Kidney tubule cell (primary cell): ENCODE data around the gene GATA3.

Source experiments
- DNase-seq: peaks from one replicate; pipeline ENCODE4 v3.0.0-alpha.2; 2018; ENCODE audit warnings: low spot score

Gene GATA3

DNA sequence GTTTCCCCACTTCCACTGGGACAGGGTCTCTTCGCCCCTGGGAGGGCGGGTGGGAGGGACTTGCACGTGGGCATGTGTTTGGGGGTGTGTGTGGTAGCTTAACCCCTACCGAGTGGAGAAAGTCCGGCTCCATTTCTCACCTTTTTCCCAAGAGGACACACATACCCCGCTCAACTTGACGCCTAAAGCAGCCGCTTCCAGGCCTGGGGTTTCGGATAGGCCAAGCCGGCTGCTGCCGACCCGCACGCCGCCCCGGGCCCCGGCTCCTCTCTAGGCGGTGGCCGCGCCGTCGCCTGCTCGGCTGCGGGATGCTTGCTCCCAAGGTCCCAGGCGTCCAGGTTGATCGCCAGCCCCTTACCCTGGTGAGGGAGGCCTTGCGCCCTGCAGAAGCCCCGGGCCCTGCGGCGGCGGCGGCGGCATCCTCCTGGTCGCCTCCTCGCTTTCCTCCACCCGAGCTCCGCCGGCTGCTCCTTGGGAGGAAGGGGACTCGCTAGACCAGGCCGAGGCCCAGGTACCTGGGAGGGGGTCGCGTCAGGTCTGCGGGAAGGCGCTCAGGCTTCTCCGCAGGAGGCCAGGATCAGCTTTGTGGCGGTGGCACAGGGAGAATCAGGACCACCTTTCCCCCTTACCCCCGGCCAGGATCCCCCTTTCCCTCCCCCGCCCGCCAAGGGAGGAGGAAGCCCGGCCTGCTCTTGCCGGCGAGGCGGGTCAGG, 3.2 kb upstream of the GATA3 start:
- no peak for DNase-seq

DNA sequence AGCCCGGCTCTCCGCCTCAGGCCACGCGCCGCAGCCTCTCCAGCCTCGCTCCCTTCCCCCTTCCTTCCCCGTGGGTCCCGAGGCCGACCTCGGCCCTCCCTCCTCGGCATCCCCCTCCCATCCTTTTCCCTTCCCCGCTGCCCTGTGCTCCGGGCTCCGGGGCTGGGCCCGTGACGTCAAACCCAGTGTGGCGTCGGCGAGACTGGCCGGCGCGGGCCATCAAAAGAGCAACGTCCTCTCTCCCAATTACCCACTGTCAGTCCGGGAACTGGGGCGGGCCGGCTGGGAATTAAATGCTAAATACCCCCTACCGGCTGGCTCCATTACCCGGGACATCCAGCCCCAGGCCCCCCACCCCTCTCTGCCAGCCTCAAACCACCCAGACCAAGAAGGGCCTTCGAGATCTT, 2.6 kb upstream of the GATA3 start:
- DNase-seq: no peak

DNA sequence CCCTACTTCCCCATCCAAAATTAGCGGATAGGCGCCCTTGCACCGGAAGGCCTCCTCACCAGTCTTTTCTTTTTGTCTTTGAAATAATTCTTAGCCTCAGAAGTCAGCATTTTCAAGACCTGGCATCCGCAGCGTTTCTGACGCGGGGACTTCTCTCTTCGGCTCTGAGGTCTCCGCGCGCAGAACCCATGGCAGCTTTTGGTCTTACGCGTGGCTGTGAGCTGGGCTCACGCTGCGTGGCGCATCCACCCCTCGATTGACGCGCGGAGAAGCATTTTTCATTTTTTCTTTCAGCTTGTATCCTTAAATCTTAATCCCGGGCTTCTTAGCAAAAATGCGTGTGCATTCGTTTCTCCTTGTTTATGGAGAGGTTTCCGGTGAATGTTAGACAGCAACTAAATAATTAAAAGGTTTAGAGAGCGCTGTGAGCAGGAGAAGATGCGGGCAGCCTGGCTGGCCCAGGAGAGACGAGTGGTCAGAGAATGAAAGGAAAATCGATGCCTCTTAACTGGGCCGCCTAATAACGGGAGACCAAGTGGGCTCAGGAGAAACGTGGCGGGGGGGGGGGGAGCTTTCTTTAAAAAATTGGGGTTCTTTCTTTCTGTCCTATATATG, 2.0 kb upstream of the GATA3 start:
- no peak for DNase-seq

DNA sequence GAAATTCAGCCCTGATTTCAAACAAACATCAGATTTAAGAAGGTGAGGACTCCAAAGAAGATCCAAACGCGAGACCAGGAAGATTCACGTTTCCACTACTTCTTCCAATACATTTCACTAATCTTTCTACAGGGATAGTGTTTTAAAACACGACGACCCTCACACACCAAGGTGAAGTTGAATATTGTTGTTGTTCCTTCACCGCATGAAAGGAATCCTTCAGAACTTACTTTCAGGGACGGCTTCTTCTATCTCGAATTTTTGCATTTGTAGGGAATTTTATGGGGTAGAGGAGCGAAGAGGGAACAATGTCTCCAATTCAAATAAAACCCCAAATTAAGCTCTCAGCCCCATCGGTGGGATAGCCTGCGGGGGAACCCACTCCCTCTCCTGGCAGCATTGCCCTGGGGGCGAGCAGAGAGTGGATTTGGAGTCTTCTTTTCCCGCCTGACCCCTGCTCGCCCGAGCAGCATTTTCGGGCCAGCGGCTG, 1.5 kb upstream of the GATA3 start:
- DNase-seq: no peak

DNA sequence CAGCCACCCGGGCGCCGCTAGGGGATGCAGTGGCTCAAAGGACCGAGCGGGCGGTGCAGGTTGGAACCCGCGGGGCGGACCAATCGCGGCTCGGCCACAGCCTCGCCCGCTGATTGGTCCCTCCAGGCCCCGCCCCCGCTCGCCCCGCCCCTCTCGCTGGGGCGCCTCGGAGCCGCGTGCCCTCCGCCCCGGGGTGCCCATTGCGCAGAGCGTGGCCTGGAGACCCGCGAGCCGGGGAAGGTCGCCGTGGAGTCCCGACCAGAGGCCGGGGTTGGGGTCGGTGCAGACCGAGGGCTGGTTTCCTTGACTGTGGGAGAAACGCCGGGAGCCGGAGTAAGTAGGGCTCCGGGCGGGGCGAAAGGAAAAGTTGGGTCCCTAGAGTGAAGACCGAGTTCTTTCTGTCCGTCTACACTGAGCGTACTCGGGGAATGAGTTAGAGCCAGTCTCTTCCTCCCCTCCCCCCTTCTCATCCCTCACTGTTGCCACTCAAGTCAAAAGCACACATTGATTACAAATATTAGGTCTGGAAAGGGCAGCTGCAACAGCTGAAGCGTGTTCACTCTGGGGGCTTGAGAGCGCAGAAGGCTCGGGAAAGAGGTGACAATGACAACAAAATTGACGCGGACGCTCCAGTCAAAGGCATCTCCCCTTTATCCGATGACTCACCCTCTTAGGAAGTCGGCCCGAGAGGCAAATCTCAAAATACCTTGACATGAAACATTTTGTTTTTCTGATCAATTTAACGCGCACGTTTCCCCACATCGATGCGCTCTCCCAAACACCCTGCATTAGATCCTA, 843 bp upstream of the GATA3 start:
- peak; percentile 77 for DNase-seq

DNA sequence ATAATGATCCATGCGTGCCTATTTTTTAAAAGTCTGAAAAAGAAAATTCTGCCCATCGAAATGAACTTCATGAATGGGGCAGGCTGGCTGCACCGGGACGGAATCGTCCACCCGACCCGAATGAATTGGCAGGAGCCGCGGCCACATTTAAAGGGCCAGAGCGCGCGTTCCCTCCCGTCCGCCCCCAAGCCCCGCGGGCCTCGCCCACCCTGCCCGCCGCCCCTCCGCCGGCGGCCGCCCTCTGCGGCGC, 319 bp upstream of the GATA3 start:
- DNase-seq: peak; percentile 23

DNA sequence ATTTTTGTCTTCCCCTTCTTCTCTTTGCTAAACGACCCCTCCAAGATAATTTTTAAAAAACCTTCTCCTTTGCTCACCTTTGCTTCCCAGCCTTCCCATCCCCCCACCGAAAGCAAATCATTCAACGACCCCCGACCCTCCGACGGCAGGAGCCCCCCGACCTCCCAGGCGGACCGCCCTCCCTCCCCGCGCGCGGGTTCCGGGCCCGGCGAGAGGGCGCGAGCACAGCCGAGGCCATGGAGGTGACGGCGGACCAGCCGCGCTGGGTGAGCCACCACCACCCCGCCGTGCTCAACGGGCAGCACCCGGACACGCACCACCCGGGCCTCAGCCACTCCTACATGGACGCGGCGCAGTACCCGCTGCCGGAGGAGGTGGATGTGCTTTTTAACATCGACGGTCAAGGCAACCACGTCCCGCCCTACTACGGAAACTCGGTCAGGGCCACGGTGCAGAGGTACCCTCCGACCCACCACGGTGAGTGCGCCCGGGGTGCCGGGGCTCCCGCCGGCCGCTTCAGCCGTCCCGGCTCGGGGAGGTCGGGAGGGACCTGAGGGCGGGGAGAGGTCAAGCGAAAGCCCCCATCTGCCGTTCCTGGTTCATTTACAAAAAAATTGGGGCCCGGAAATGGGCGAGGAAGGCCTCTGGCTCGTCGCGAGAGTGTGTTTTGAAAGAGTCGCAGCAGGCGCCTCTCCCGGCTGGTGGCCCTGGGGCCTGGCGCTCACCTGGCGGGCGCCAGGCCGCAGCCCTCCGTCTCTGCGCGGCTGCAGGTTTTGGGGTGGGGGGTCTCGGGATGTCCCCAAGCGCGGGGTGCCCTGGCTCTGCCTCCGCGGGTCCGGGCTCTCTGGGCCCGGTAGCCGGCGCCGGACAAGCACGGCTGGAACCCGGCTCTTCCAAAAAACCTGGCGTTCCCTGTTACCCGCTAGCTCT, 1.2 kb downstream of the GATA3 start:
- DNase-seq: no peak

DNA sequence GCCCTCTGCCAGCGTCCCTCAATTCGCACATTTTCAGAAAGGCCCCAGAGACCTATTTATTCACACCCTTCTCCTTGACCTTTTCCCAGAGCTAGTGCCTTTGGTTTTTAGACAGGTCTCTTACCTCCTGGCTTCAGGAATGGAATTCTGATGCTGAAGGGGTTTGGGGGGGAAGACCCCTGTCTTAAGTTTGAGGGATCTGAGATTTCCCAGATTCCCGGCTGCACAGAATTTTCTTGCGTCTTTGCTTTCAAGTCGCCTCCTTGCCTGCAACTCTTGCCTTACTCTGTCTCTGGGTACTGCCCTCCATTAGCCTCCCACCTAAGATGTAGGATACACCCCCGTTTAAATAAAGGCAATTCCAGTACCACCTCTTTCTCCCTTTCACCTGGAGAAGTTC, 1.9 kb downstream of the GATA3 start:
- DNase-seq: no peak

DNA sequence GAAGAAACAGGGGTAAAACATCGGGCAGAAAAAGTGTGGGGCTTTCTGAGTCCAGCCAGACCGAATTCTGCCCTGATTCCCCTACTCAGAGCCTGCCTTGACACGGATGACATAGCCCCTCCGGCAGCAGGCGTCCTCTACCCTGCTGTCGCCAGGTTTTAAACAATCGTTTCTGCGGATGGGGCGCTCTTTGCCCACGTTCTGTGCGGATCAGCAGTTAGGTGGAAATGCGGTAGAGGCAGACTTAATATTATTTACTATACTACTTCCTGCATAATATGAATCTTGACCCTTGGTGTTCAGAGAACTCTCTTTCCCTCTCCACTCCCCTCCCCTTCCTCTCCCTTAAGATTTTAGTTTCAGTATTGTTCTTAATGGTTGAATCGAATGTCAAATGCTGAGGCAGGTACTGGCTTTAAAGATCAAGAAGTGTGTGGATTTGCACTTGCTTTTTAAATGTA, 2.4 kb downstream of the GATA3 start:
- DNase-seq: no peak

DNA sequence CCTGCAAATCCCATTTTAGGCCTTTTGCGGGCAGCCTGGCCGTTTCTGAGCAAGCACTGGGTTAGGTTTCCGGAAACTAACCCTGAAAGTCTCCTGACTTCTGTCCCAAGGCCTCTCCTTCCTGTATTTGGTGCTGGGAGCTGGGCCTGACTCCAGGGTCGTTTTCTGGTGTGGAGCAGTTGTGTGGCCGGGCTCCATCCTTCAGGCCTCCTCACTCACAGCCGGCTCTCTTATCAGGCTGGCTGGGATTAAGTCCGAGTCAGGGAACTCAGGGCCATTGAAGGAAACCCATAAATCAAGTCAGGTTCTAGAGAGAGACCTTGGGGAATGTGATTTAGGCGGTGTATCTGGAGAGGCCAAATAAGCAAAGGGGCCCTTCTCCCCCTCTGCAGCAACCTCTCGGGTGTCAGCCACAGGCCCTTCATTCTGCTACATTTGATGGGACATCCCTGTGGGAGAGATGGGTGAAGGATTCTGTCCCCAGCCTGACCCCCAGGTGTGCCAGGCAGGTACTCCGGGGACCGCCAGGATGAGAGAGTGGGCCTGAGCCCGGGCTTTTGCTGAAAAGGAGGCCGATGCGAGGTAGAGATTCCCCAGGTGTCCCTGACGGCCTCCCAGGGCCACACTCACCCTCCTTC, 3.3 kb downstream of the GATA3 start:
- DNase-seq: no peak

DNA sequence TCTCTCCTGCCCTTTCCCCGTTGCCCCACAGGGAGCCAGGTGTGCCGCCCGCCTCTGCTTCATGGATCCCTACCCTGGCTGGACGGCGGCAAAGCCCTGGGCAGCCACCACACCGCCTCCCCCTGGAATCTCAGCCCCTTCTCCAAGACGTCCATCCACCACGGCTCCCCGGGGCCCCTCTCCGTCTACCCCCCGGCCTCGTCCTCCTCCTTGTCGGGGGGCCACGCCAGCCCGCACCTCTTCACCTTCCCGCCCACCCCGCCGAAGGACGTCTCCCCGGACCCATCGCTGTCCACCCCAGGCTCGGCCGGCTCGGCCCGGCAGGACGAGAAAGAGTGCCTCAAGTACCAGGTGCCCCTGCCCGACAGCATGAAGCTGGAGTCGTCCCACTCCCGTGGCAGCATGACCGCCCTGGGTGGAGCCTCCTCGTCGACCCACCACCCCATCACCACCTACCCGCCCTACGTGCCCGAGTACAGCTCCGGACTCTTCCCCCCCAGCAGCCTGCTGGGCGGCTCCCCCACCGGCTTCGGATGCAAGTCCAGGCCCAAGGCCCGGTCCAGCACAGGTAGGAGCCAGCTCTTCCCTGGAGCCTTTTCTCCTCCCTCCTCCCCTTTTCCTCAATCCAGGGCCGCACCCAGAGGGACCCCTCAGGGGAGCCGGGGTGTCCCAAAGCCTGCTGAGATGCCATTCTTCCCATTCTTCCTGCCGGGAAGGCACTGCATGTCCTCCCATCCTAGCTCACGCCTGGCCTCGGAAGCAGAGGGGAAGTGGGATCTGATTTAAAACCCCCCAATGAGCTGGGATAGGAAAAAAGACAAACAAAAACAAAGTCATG, 4.0 kb downstream of the GATA3 start:
- no peak for DNase-seq

DNA sequence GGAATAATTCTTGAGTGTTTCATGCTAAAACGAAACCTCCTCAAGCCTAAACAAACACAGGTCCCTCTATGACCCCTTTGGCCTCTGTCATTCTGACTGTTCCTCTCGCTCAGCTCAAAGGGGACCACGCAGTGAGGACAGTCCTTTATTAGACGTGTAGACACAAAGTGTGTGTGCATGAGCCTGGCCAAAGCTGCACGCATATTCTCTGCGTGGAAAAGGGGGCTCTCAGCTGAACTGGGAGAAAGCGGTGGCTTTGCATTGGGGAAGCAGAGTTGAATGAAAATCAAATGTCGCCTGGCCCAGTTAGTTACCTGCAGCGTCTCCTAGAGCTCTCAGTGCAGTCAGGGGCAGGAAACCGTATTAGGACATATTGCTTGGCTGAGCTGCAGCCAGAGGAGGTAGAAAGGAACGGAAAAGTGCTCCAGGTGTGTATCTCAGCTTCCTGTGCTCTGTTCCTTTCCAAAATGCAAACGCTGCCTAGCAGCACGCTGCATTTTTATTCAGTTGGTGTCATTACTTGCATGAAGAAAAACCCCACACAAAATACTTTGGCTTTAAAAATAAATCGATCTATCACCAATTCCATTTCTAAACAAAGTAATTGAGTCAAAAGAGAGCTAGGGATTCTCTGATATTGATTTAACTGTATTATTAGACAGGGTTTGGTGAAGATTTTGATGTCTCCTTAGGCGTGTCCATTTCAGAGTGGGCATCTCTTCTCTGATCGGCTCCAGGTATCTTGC, 4.9 kb downstream of the GATA3 start:
- DNase-seq: no peak

DNA sequence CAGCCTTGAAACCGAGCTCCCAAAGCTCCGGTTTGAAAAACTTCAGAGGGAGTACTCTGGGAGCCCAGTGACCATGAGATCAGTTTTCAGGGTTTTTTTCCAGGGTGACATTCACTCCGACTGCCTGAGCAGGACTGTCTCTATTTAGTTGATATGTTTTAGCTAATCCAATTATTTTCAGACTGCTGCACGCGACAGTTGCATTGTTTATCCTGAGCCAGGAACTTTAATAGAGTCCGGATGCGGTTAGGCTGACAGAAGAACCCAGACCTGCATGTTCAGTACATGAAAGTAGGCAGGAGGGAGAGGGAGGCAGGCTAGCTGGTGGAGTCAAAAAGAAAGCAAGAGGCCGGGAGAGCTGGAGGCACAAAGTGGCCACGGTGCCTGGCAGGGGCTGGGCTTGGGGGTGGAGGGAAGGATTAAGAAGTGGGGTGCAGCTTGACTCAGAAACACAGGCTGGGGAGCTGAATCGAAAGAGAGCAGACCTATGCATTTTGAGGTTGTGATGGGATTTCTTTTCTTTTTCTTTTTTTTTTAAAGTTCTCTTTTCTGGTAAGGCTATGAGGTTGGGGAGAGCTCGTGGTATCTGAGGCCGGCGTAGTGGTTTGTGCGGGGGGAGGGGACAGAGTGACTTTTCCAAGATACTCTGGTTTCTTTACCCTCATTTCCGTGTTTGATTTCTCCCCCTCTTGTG, 5.7 kb downstream of the GATA3 start:
- DNase-seq: peak; percentile 36

DNA sequence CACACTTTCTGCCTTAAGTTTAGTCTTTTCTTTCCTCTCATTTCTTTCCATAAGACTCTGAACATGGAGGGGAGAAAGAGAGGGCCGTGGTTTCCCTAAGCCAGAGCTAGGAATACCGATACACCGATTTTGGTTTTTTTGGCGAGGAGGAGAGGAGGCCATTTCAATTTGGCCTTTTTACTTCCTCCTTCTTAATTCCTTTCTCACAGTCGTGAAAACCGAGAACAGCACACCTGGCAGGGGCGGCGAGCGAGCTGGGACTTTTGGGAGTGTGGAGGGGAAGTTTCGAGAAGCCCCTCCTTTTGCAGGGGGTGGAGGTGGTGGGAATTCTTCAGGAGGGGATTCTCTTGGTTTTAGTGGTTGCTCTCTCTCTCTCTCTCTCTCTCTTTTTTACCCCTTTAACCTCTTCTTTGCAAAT, 6.2 kb downstream of the GATA3 start:
- no peak for DNase-seq

DNA sequence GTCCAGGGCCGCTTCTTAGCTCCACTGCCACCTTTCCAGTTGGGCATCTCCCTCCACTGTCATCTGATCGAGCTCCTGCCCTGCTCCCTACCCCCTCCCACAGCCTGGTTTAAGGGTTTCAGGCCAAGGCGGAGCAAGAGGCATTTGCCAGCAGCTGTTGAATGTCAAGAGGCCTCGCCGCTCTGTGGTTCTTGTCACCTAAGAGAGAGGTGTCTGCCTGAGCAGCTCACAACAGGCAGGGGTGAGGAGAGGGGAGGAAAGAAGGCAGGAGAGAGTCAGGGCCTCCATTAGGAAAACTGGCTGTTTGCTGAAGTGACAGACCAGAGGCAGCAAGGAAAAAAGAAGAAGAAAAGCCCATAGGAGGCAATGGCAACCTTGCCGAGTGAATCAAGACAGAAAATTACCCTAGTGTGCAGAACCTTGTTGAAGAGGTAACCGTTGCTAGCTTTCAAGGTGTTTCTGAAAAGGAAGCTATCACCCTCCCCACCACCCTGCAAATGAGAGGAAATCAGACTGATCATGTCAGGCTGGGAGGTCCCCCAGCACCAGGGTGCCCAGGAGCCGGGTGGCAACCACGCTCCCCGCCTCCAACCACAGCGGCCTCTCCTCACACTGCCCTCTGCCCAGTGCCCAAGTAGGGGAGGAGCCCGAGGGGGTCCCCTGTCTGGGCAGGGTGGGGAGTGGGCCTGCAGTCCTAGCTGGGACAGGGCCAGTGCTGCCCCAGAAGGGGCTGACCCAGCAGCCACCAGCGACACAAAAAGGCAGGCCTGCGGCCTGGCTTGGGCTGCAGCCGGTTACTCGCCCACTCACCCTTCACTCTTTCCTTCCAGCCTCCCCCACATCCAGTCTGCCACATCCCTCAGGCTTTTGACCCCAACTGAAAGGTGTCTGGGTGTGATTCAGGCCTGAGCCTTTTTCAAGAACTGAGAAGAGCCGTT, 7.1 kb downstream of the GATA3 start:
- DNase-seq: no peak

DNA sequence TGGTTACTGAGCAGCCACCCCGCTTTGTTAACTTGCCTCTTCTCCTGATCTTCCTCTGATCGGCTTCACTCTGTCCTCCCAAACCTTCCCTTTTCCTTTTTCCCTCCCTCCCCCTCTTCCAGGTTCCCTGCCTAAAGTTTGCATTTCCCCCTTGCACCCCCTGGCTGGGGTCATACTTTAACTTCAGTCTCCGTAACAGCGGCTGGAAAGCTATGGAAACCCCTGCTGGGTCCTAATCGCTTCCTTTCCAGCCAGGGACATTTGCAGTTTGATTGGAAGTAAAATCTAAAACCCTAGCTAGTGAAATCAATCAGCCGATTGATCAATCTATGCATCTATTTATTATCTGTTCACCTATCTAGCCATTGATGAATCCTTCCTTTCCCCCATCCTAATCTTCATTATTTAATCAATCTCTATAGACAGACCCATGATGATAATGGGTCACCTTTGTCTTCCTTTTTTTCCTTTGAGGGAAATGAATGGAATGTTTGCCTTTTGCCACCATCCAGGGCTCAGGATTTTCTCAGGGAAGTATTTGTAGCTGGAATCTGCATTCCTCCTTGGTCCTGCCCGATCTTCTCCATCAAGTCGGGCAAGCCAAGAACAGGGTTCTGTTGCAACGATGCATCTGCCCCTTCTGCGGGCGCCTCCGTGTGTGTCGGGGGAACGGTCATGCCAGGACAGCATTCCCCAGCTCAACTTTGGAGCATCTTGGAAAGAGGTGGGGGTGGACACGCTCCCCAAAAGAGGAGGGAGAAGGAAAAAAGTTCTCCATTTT, 8.8 kb downstream of the GATA3 start:
- DNase-seq: no peak

DNA sequence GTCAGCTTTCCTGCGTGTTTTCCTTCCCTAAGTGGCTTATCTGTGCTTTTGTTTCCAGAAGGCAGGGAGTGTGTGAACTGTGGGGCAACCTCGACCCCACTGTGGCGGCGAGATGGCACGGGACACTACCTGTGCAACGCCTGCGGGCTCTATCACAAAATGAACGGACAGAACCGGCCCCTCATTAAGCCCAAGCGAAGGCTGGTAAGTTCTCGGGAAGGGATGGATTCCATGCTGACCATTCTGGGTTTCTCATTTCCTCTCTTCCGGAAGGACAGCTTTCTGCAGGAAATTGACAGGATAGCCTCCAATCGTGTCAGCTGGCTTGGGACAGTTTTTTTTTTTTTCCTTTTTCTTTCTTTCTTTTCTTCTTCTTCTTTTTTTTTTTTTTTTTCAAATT, 9.4 kb downstream of the GATA3 start:
- no peak for DNase-seq
